Colonic mucosa (tissue), 4 donors: ENCODE measurements around the gene FAM193A. TPM values are rescaled to one million over a fixed set of nuclear protein-coding genes. Genes with fewer than 3 reads are reported as not detected.

Experiments used
- DNase-seq: peaks from one replicate; pipeline ENCODE4 v3.0.0-alpha.2; 2020
- H3K27ac ChIP-seq: fragments of 200-600 bp; one replicate; pipeline ENCODE4 v1.8.0; 2021
- H3K27me3 ChIP-seq: fragments of 200-600 bp; one replicate; pipeline ENCODE4 v1.8.0; 2021
- H3K36me3 ChIP-seq: fragments of 200-600 bp; one replicate; pipeline ENCODE4 v1.8.0; 2021
- H3K4me1 ChIP-seq: fragments of 200-600 bp; one replicate; pipeline ENCODE4 v1.8.0; 2021; ENCODE audit warnings: mild to moderate bottlenecking
- H3K4me3 ChIP-seq: fragments of 200-600 bp; one replicate; pipeline ENCODE4 v1.8.0; 2021
- H3K9ac ChIP-seq, 2 donors: one replicate each; pipeline ENCODE4 v1.7.0; 2013; ENCODE audit warnings: control low read depth in 2 of 2, low read depth in 2 of 2, low read length in 2 of 2
- H3K9me3 ChIP-seq: fragments of 200-600 bp; one replicate; pipeline ENCODE4 v1.8.0; 2021
- CTCF ChIP-seq: fragments of 200-600 bp; IDR thresholded peaks from one replicate; pipeline ENCODE4 v1.8.0; 2022; ENCODE audit warnings: antibody characterized with exemption, mild to moderate bottlenecking
- intact Hi-C: fragments of 100-400 bp; cut with DNase I; formaldehyde crosslinking; loops from one replicate; pipeline ENCODE4 v1.14.1; 2022
- total RNA-seq, 2 donors: library from RNA; stranded (reverse); fragmentation: NEBNext Ultra II Directional in 1 of 2; extraction: Animal tissue kit (Norgen Biotek cat#: 25700) in 1 of 2; gene quantifications; one replicate each; pipeline ENCODE4 v1.2.1, GENCODE V29; 2021
- donor health status: healthy.
- donor health status: DM: no; HTN: no; CAD: no.
- donor health status: DM: no; HTN: no; CAD: no.

Gene FAM193A
- total RNA-seq, 2 donors from 2014 or later, result 18.0 to 25.8 TPM

GRCh38 chr4:2745981-2746806 is 209.7 kb downstream of the FAM193A start:
- no peaks in the 10 kb centered on the region for H3K9me3 ChIP-seq

GRCh38 chr4:2746891-2747695 is 210.6 kb downstream of the FAM193A start:
- DNase-seq, result no peak
- H3K9me3 ChIP-seq, result no peaks in the 10 kb centered on the region
- H3K36me3 ChIP-seq, result peaks cover 10% of the 10 kb centered on the region
- peak overlapping the region; percentile 39 for H3K27ac ChIP-seq
- no peak overlapping the region for H3K9ac ChIP-seq
- H3K4me1 ChIP-seq, result peaks cover 13% of the 10 kb centered on the region
- no peak overlapping the region for H3K4me3 ChIP-seq
- TF ChIP-seq CTCF, result no peak
- no peaks in the 10 kb centered on the region for H3K27me3 ChIP-seq
- intact Hi-C loops, result no loop called here

More at GRCh38 chr4:2745981-2746806, 209.7 kb downstream of the FAM193A start:
- TF ChIP-seq CTCF, result no peak
- H3K4me3 ChIP-seq, result no peak overlapping the region
- H3K9ac ChIP-seq, result peak overlapping the region in 1 of 2 donors; percentile 14
- H3K4me1 ChIP-seq, result peaks cover 13% of the 10 kb centered on the region
- no peaks in the 10 kb centered on the region for H3K27me3 ChIP-seq
- H3K27ac ChIP-seq, result peak overlapping the region; percentile 39
- H3K36me3 ChIP-seq, result peaks cover 10% of the 10 kb centered on the region
- DNase-seq, result no peak
- intact Hi-C loops, result no loop called here

GRCh38 chr4:2750719-2751605 is 214.5 kb downstream of the FAM193A start:
- no peak for TF ChIP-seq CTCF
- Histone ChIP-seq H3K9me3 (no peaks in the 10 kb centered on the region), H3K27me3 (no peaks in the 10 kb centered on the region), H3K4me3 (no peak overlapping the region), H3K4me1 (peaks cover 13% of the 10 kb centered on the region), H3K9ac (peak overlapping the region; percentile 29 to 30), H3K36me3 (peaks cover 6% of the 10 kb centered on the region), H3K27ac (no peak overlapping the region)
- peak; percentile 72 for DNase-seq
- intact Hi-C loops, result no loop called here

- intact Hi-C loops, result no loop called here
- no peaks in the 10 kb centered on the region for H3K36me3 ChIP-seq
- H3K27ac ChIP-seq, result no peak overlapping the region
- no peak for DNase-seq
- TF ChIP-seq CTCF, result no peak
- no peak overlapping the region for H3K4me3 ChIP-seq
- H3K9me3 ChIP-seq, result no peaks in the 10 kb centered on the region
- H3K27me3 ChIP-seq, result no peaks in the 10 kb centered on the region
- H3K4me1 ChIP-seq, result peaks cover 10% of the 10 kb centered on the region
- no peak overlapping the region for H3K9ac ChIP-seq
These were observed 217.0 kb downstream of the FAM193A start for GRCh38 chr4:2753436-2753835.
